ENCODE data around the gene HOATZ.

HOATZ gene

DNA sequence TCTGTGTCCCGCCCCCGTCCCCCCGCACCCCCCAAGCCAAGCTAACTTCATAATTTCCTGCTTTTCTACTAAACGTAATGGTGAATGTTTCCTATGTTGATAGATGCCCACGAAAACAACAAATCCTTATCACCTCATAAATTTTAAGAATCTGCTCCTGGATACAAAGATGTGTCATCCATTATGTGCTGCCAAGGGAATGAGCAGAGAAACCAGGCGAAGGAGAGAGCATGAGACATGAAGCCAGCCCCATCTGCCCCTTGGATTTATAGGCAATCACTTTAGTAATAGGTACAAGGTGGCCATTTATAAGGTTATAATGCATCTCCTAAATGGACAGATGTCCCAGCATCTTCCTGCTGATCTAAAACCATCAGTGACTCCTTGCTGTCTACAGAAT lies 56.2 kb downstream of the HOATZ start:
- TF ChIP-seq, protein P1, sequence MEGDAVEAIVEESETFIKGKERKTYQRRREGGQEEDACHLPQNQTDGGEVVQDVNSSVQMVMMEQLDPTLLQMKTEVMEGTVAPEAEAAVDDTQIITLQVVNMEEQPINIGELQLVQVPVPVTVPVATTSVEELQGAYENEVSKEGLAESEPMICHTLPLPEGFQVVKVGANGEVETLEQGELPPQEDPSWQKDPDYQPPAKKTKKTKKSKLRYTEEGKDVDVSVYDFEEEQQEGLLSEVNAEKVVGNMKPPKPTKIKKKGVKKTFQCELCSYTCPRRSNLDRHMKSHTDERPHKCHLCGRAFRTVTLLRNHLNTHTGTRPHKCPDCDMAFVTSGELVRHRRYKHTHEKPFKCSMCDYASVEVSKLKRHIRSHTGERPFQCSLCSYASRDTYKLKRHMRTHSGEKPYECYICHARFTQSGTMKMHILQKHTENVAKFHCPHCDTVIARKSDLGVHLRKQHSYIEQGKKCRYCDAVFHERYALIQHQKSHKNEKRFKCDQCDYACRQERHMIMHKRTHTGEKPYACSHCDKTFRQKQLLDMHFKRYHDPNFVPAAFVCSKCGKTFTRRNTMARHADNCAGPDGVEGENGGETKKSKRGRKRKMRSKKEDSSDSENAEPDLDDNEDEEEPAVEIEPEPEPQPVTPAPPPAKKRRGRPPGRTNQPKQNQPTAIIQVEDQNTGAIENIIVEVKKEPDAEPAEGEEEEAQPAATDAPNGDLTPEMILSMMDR (IDR thresholded peaks at IDR 0.05; ENCODE audit: insufficient read depth, low read depth, low read length, missing control alignments) = no peak
- no peak for DNase-seq (ENCODE audit: low read depth)

GRCh38 chr11:111571829-111572501 lies 57.4 kb downstream of the HOATZ start:
- no peak overlapping the region for H3K4me3 ChIP-seq (ENCODE audit: low read length)
- DNase-seq (ENCODE audit: low read depth) = no peak
- TF ChIP-seq, protein P1 (IDR thresholded peaks at IDR 0.05; ENCODE audit: insufficient read depth, low read depth, low read length, missing control alignments) = no peak

More for the DNA sequence above, 56.2 kb downstream of the HOATZ start:
- no peak overlapping the region for H3K4me3 ChIP-seq (ENCODE audit: low read length)

DNA sequence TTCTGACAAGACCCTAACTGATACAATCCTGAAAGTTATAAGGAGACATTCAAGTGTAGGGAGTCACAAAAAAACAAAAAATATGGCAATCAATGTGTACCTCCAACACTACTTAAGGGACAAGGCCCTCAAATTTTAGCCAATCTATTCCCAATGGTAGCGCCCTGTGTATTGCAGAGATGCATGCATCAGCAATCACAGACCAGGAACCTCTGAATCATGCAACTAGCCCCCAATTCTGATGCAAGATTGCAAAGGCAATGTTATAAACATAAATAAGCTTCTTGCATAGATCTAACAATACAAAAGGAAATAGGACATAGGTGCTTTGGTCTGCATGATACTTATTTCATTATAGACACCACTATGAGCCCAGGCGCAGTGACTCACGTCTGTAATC lies 58.0 kb downstream of the HOATZ start:
- TF ChIP-seq, protein P1 (IDR thresholded peaks at IDR 0.05; ENCODE audit: insufficient read depth, low read depth, low read length, missing control alignments) = no peak
- no peak for DNase-seq (ENCODE audit: low read depth)
- no peak overlapping the region for H3K4me3 ChIP-seq (ENCODE audit: low read length)

- H3K4me3 ChIP-seq (ENCODE audit: low read length) = no peak overlapping the region
- TF ChIP-seq, protein P1 (IDR thresholded peaks at IDR 0.05; ENCODE audit: insufficient read depth, low read depth, low read length, missing control alignments) = no peak
- DNase-seq (ENCODE audit: low read depth) = no peak
Measured at GRCh38 chr11:111573821-111574249, 59.3 kb downstream of the HOATZ start.

- no peak for DNase-seq (ENCODE audit: low read depth)
- H3K4me3 ChIP-seq (ENCODE audit: low read length) = no peak overlapping the region
- TF ChIP-seq, protein P1 (IDR thresholded peaks at IDR 0.05; ENCODE audit: insufficient read depth, low read depth, low read length, missing control alignments) = no peak
Measured at GRCh38 chr11:111574373-111575225, 60.0 kb downstream of the HOATZ start.

DNA sequence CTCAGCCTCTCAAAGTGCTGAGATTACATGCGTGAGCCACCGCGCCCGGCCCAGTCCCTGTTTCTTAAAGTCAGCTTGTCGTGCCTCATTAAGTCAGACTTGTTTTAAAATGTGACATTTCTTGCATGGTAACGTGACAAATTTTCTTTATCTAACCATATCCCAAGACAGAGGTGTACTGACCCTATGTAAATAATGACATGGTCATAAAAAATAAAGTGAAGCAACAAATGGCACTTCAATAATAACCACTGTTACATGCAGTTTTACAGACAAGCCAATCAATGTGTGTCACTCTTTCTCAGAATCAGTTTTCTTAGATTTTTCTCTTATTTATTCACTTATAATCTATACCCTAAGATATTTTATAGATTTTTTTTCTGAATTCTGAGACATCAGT lies 61.2 kb downstream of the HOATZ start:
- no peak overlapping the region for H3K4me3 ChIP-seq (ENCODE audit: low read length)
- TF ChIP-seq, protein P1 (IDR thresholded peaks at IDR 0.05; ENCODE audit: insufficient read depth, low read depth, low read length, missing control alignments) = no peak
- no peak for DNase-seq (ENCODE audit: low read depth)
